GM12878 (cell line): ENCODE results near the gene GPR52. TPM values are rescaled to one million over a fixed set of nuclear protein-coding genes. Genes with fewer than 3 reads are reported as not detected.

Experiments
- ATAC-seq: fragments of 200-7000 bp; cut with Tn5 transposase; 3 replicates; pipeline ENCODE4 v1.9.1; 2020; ENCODE audit warnings: mild to moderate bottlenecking, moderate library complexity
- BruUV-seq: library from RNA; stranded (reverse); fragments of 400-500 nt; replicated peaks from 2 replicates; lab custom pipeline; 2021; lab: Mats Ljungman, UMichigan
- CTCF ChIA-PET: fragments of 300-600 bp; sonication (Branson Sonifier 250); formaldehyde crosslinking; extraction: SDS; loops from one replicate; lab custom pipeline; 2021; ENCODE audit warnings: inconsistent platforms; lab: Yijun Ruan, JAX
- POLR2A ChIA-PET: fragments of 350-600 bp; formaldehyde crosslinking; extraction: SDS; loops from one replicate; lab custom pipeline; 2021; ENCODE audit warnings: inconsistent platforms; lab: Charles Lee
- RAD21 ChIA-PET: fragments of 300-600 bp; sonication (Branson Sonifier 250); formaldehyde crosslinking; loops from one replicate; lab custom pipeline; 2023; ENCODE audit warnings: antibody characterized with exemption; ENCODE audit not compliant: unreplicated experiment; lab: Charles Lee
- SMC1A ChIA-PET: fragments of 300-600 bp; sonication (Branson Sonifier 250); formaldehyde crosslinking; loops from one replicate; lab custom pipeline; 2023; ENCODE audit not compliant: unreplicated experiment, uncharacterized antibody; lab: Charles Lee
- DNase-seq: peaks from one replicate; pipeline ENCODE4 v3.0.0-alpha.2; 2011; ENCODE audit warnings: low read depth, low spot score
- FAIRE-seq: peaks from 3 replicates; lab custom pipeline; 2011; peaks lifted over from hg19 to GRCh38; lab: Jason Lieb, UNC
- H2AFZ ChIP-seq: 2 replicates; pipeline ENCODE4 v1.6.0; 2011; ENCODE audit warnings: low read depth, low read length, control low read depth; ENCODE audit not compliant: control insufficient read depth
- H3K27ac ChIP-seq: 2 replicates; pipeline ENCODE4 v1.5.1; 2011; ENCODE audit warnings: control low read depth; ENCODE audit not compliant: control insufficient read depth, insufficient read depth
- H3K27me3 ChIP-seq, 2 experiments: replicated peaks in 1 of 2; 2 replicates each; pipeline versions ENCODE4 v1.6.0 to v1.6.1; 2011; ENCODE audit warnings: low read length in 1 of 2; ENCODE audit not compliant: control insufficient read depth in 2 of 2, insufficient read depth in 2 of 2
- H3K36me3 ChIP-seq, 2 experiments: 2 replicates each; pipeline ENCODE4 v1.5.1; 2011; ENCODE audit warnings: low read length in 1 of 2; ENCODE audit not compliant: control insufficient read depth in 2 of 2, insufficient read depth in 2 of 2
- H3K4me1 ChIP-seq: 2 replicates; pipeline ENCODE4 v1.6.1; 2011; ENCODE audit warnings: mild to moderate bottlenecking, low read length, moderate library complexity, mixed read lengths; ENCODE audit not compliant: control insufficient read depth, insufficient read depth
- H3K4me2 ChIP-seq: 2 replicates; pipeline ENCODE4 v1.6.0; 2011; ENCODE audit warnings: control low read depth; ENCODE audit not compliant: control insufficient read depth, insufficient read depth
- H3K4me3 ChIP-seq: fragments of 200-600 bp; sonication (generic); 2 replicates; pipeline ENCODE4 v1.5.1; 2016
- H3K79me2 ChIP-seq: 2 replicates; pipeline ENCODE4 v1.6.0; 2011; ENCODE audit warnings: low read length; ENCODE audit not compliant: control insufficient read depth, insufficient read depth
- H3K9ac ChIP-seq: 2 replicates; pipeline ENCODE4 v1.8.0; 2011; ENCODE audit warnings: low read length, control low read depth, mixed read lengths; ENCODE audit not compliant: control insufficient read depth, insufficient read depth
- H3K9me3 ChIP-seq: replicated peaks from 3 replicates; pipeline ENCODE4 v1.5.1; 2011; ENCODE audit warnings: mild to moderate bottlenecking, low read length; ENCODE audit not compliant: control insufficient read depth, insufficient read depth
- H4K20me1 ChIP-seq: 2 replicates; pipeline ENCODE4 v1.6.0; 2011; ENCODE audit not compliant: control insufficient read depth, insufficient read depth
- ATF3 ChIP-seq: IDR thresholded peaks from 2 replicates; pipeline ENCODE4 v1.6.1; 2011; ENCODE audit warnings: low read depth, mild to moderate bottlenecking, low read length, moderate library complexity, borderline replicate concordance; ENCODE audit errors: extremely low read depth
- BRCA1 ChIP-seq: IDR thresholded peaks from 2 replicates; pipeline ENCODE4 v1.6.1; 2011; ENCODE audit warnings: low read depth, low read length, improper control_type of control experiment
- FOXM1 ChIP-seq: IDR thresholded peaks from 2 replicates; pipeline ENCODE4 v1.6.1; 2012; ENCODE audit warnings: low read depth, mild to moderate bottlenecking, inconsistent platforms, low read length, moderate library complexity
- IKZF2 ChIP-seq, 2 experiments: fragments of 450-650 bp; IDR thresholded peaks; 2 replicates each; pipeline ENCODE4 v1.6.1; 2017; ENCODE audit warnings: mild to moderate bottlenecking in 2 of 2, moderate library complexity in 2 of 2
- MAX ChIP-seq: IDR thresholded peaks from 2 replicates; pipeline ENCODE4 v1.6.1; 2012; ENCODE audit warnings: low read depth, low read length, improper control_type of control experiment
- MEF2A ChIP-seq: IDR thresholded peaks from 2 replicates; pipeline ENCODE4 v1.6.1; 2011; ENCODE audit warnings: low read depth, mild to moderate bottlenecking, low read length, moderate library complexity; ENCODE audit not compliant: insufficient read depth
- NBN ChIP-seq: fragments of 450-650 bp; IDR thresholded peaks from 2 replicates; pipeline ENCODE4 v1.6.1; 2016
- NR2C2 ChIP-seq: IDR thresholded peaks from 2 replicates; pipeline ENCODE4 v1.6.1; 2011; ENCODE audit warnings: borderline replicate concordance, low read depth; ENCODE audit not compliant: control insufficient read depth, insufficient read length
- NRF1 ChIP-seq: conservative IDR thresholded peaks from 2 replicates; pipeline ENCODE4 v1.6.1; 2011; ENCODE audit warnings: mild to moderate bottlenecking, low read depth, low read length, improper control_type of control experiment
- PAX5 ChIP-seq: IDR thresholded peaks from 2 replicates; pipeline ENCODE4 v1.6.1; 2011; ENCODE audit warnings: low read depth, low read length, borderline replicate concordance
- RCOR1 ChIP-seq: conservative IDR thresholded peaks from 2 replicates; pipeline ENCODE4 v1.6.1; 2012; ENCODE audit warnings: low read depth, low read length, improper control_type of control experiment
- TAF1 ChIP-seq: IDR thresholded peaks from 2 replicates; pipeline ENCODE4 v1.6.1; 2011; ENCODE audit warnings: mild to moderate bottlenecking, low read depth, low read length, borderline replicate concordance
- TCF12 ChIP-seq: IDR thresholded peaks from 2 replicates; pipeline ENCODE4 v1.6.1; 2011; ENCODE audit warnings: low read depth, mild to moderate bottlenecking, low read length
- YY1 ChIP-seq: IDR thresholded peaks from 2 replicates; pipeline ENCODE4 v1.6.1; 2011; ENCODE audit warnings: low read depth, mild to moderate bottlenecking, low read length
- whole genome bisulfite sequencing: methylation state at CpG from one replicate; pipeline ENCODE4 v1.1.6; 2016; ENCODE audit warnings: low lambda C conversion rate; ENCODE audit not compliant: insufficient replicate concordance, insufficient coverage; ENCODE audit errors: missing lambda C conversion rate; 5-methylcytosine and 5-hydroxymethylcytosine counted together
- in situ Hi-C: fragments of 300-500 bp; cut with MboI; formaldehyde crosslinking; loops from 9 replicates; pipeline ENCODE4 v1.14.3; 2018; ENCODE audit warnings: mixed read lengths
- intact Hi-C: fragments of 100-400 bp; cut with micrococcal nuclease; formaldehyde crosslinking; loops from one replicate; pipeline ENCODE4 v1.14.2; 2022; ENCODE audit not compliant: unreplicated experiment
- polyA plus RNA-seq, 11 experiments: library from polyadenylated mRNA; depleted of rRNA in 4 of 11; unstranded in 6 of 11; stranded (reverse) in 5 of 11; fragments of >200 nt; fragmentation: Nextera tagmentation in 4 of 11; fragmentation: Illumina TruSeq in 1 of 11; extraction: Ambion mirVana in 4 of 11; extraction: Trizol in 1 of 11; gene quantifications; 1 replicate in 1 of 11; 2 replicates in 10 of 11; pipeline versions ENCODE4 v1.2.1 to v1.2.3, GENCODE V29; 2011 to 2016; ENCODE audit warnings: inconsistent platforms in 2 of 11, missing spikeins in 2 of 11, low read depth in 1 of 11
- total RNA-seq, 4 experiments: library from RNA; depleted of rRNA in 3 of 4; stranded (reverse); fragments of >200 nt in 3 of 4; fragmentation: Illumina TruSeq in 1 of 4; extraction: Trizol in 1 of 4; gene quantifications; 2 replicates each; pipeline versions ENCODE4 v1.2.1 to v1.2.3, GENCODE V29; 2013 to 2021

GPR52 gene
- total and polyA plus RNA-seq, 10 of the 15 experiments (the other 5 are each of a cell fraction or from before 2014, with no cell fraction given), result 0.20 to 16.4 (median 3.2) TPM; not detected in 4

- H3K36me3 ChIP-seq, result no peaks in the 10 kb centered on the region
- FAIRE-seq (no peak), ATAC-seq (no peak), DNase-seq (no peak)
- H3K27ac ChIP-seq, result no peak overlapping the region
- RAD21 ChIA-PET, result no interaction called here
- no peaks in the 10 kb centered on the region; the same call in 1 of the 2 replicates for H3K79me2 ChIP-seq
- no peak overlapping the region for H2AFZ ChIP-seq
- in situ Hi-C loops (no loop called here), intact Hi-C loops (loop anchor here (10.0 kb wide), 1 partner anchor 307 kb away; no protein-coding TSS in a partner anchor)
- SMC1A ChIA-PET, result no interaction called here
- H3K9me3 ChIP-seq, result no peaks in the 10 kb centered on the region
- no peaks in the 10 kb centered on the region for H3K27me3 ChIP-seq
- CTCF ChIA-PET, result no interaction called here
- H3K9ac ChIP-seq, result no peak overlapping the region
- H3K4me1 ChIP-seq, result no peaks in the 10 kb centered on the region
- H3K4me3 ChIP-seq, result no peak overlapping the region
- H3K4me2 ChIP-seq, result no peak overlapping the region
- 65% methylated on average over 2 of the region's 2 CpGs for WGBS
- POLR2A ChIA-PET, result no interaction called here
- TF ChIP-seq MAX, result no peak
- TF ChIP-seq RCOR1, result no peak
- TF ChIP-seq PAX5, result no peak
- TF ChIP-seq YY1, result no peak
- TF ChIP-seq IKZF2 (IDR thresholded peaks at IDR 0.05), result no peak
- TF ChIP-seq, all 136 proteins: peak for 0
- no TSS peak for BruUV-seq
- no peaks in the 10 kb centered on the region for H4K20me1 ChIP-seq
Observed at GRCh38 chr1:174417921-174418320, 29.8 kb upstream of the GPR52 start.

- Histone ChIP-seq H2AFZ (no peak overlapping the region), H3K9ac (no peak overlapping the region), H3K4me1 (no peaks in the 10 kb centered on the region), H4K20me1 (no peaks in the 10 kb centered on the region), H3K36me3 (no peaks in the 10 kb centered on the region), H3K4me2 (no peak overlapping the region), H3K9me3 (no peaks in the 10 kb centered on the region), H3K4me3 (no peak overlapping the region), H3K27me3 (no peaks in the 10 kb centered on the region), H3K27ac (no peak overlapping the region), H3K79me2 (no peaks in the 10 kb centered on the region)
- in situ Hi-C loops (no loop called here), intact Hi-C loops (no loop called here)
- TF ChIP-seq TCF12, result no peak
- TF ChIP-seq ATF3, result no peak
- no peak for TF ChIP-seq TAF1
- TF ChIP-seq NRF1, result no peak
- no peak for TF ChIP-seq FOXM1
- TF ChIP-seq MEF2A, result no peak
- no peak for TF ChIP-seq NR2C2
- TF ChIP-seq BRCA1, result no peak
- TF ChIP-seq NBN, result no peak
- POLR2A ChIA-PET, result no interaction called here
- no TSS peak for BruUV-seq
- DNase-seq (no peak), FAIRE-seq (no peak), ATAC-seq (no peak)
- RAD21 ChIA-PET, result no interaction called here
- CTCF ChIA-PET, result interaction anchor here (0.6 kb wide), 1 partner anchor 12 kb away, joined by 3 read pairs; no protein-coding TSS in a partner anchor
- SMC1A ChIA-PET, result no interaction called here
Observed at GRCh38 chr1:174425121-174425520, 22.6 kb upstream of the GPR52 start.
